K562 (cell line): Measurements from ENCODE around the gene NEK1. TPM values are rescaled to one million over a fixed set of nuclear protein-coding genes. Genes with fewer than 3 reads are reported as not detected.

ENCODE experiments used
- ASH1L ChIP-seq: fragments of 450-650 bp; IDR thresholded peaks from 2 replicates; pipeline ENCODE4 v1.6.1; 2018; ENCODE audit warnings: borderline replicate concordance, mild to moderate bottlenecking, low read depth; ENCODE audit not compliant: partially characterized antibody
- BDP1 ChIP-seq: IDR thresholded peaks from 3 replicates; pipeline ENCODE4 v1.6.1; 2011; ENCODE audit not compliant: insufficient read length, insufficient read depth
- EHMT2 ChIP-seq: fragments of 450-650 bp; IDR thresholded peaks from 2 replicates; pipeline ENCODE4 v1.6.1; 2018; ENCODE audit warnings: antibody characterized with exemption
- KDM4B ChIP-seq, 2 experiments: fragments of 450-650 bp in 1 of 2; sonication (generic) in 1 of 2; IDR thresholded peaks; 2 replicates each; pipeline ENCODE4 v1.6.1; 2016 to 2017; ENCODE audit warnings: borderline replicate concordance in 2 of 2, antibody characterized with exemption in 1 of 2, low read depth in 1 of 2, mild to moderate bottlenecking in 1 of 2
- KLF6 ChIP-seq: fragments of 250-450 bp; sonication (Bioruptor Pico); IDR thresholded peaks from 2 replicates; pipeline ENCODE4 v1.4.0; 2020; ENCODE audit warnings: mild to moderate bottlenecking, moderate library complexity, borderline replicate concordance
- LCOR ChIP-seq: sonication (generic); formaldehyde crosslinking; IDR thresholded peaks from 2 replicates; pipeline ENCODE4 v1.8.0; 2022; ENCODE audit warnings: mild to moderate bottlenecking, missing genetic modification reagents
- MECOM ChIP-seq: fragments of 250-450 bp; sonication (Bioruptor Pico); IDR thresholded peaks from 2 replicates; pipeline ENCODE4 v1.8.0; 2022; ENCODE audit warnings: inconsistent platforms
- MXI1 ChIP-seq: IDR thresholded peaks from 2 replicates; pipeline ENCODE4 v1.6.1; 2011; ENCODE audit warnings: low read depth, mild to moderate bottlenecking, improper control_type of control experiment, low read length
- SMAD1 ChIP-seq: fragments of 150-350 bp; IDR thresholded peaks from 2 replicates; pipeline ENCODE4 v1.6.1; 2014; ENCODE audit warnings: low read length, low read depth; ENCODE audit not compliant: partially characterized antibody
- ZNF311 ChIP-seq: fragments of 250-450 bp; sonication (Bioruptor Pico); IDR thresholded peaks from 2 replicates; pipeline ENCODE4 v1.4.0; 2020; ENCODE audit warnings: mild to moderate bottlenecking, moderate library complexity
- ZNF316 ChIP-seq: fragments of 450-650 bp; IDR thresholded peaks from 2 replicates; pipeline ENCODE4 v1.6.1; 2016
- ZNF551 ChIP-seq: fragments of 250-450 bp; sonication (Bioruptor Pico); IDR thresholded peaks from 2 replicates; pipeline ENCODE4 v1.5.0; 2021; ENCODE audit warnings: mild to moderate bottlenecking, moderate library complexity
- ZNF561 ChIP-seq: fragments of 450-650 bp; formaldehyde crosslinking; conservative IDR thresholded peaks from 2 replicates; pipeline ENCODE4 v1.4.0; 2020; ENCODE audit warnings: mild to moderate bottlenecking, moderate library complexity
- ZNF583 ChIP-seq: fragments of 250-450 bp; sonication (Bioruptor Pico); IDR thresholded peaks from 2 replicates; pipeline ENCODE4 v1.4.0; 2020
- ZNF589 ChIP-seq: fragments of 200-800 bp; sonication (Bioruptor generic); IDR thresholded peaks from 2 replicates; pipeline ENCODE4 v1.6.1; 2016; ENCODE audit warnings: low read depth, missing genetic modification characterization, missing compliant biosample characterization
- ZNF699 ChIP-seq: fragments of 250-450 bp; sonication (Bioruptor Pico); IDR thresholded peaks from 2 replicates; pipeline ENCODE4 v1.8.0; 2021; ENCODE audit warnings: mild to moderate bottlenecking, moderate library complexity; ENCODE audit not compliant: insufficient replicate concordance
- polyA plus RNA-seq, 8 experiments: library from polyadenylated mRNA; depleted of rRNA in 4 of 8; stranded (reverse) in 5 of 8; unstranded in 3 of 8; fragments of >200 nt; fragmentation: Nextera tagmentation in 2 of 8; fragmentation: Illumina TruSeq in 1 of 8; extraction: Ambion mirVana in 2 of 8; extraction: Trizol in 1 of 8; gene quantifications; 2 replicates each; pipeline versions ENCODE4 v1.2.1 to v1.2.3, GENCODE V29; 2011 to 2014; ENCODE audit warnings: inconsistent platforms in 1 of 8, missing spikeins in 1 of 8
- total RNA-seq, 7 experiments: library from RNA; depleted of rRNA in 6 of 7; stranded (reverse); fragments of >200 nt in 6 of 7; fragmentation: Illumina TruSeq in 2 of 7; extraction: Trizol in 2 of 7; gene quantifications; 2 replicates each; pipeline versions ENCODE4 v1.2.1 to v1.2.3, GENCODE V29; 2011 to 2021; ENCODE audit warnings: low replicate concordance in 1 of 7
- TF ChIP-seq, protein P1 (sequence below), 2 experiments: IDR thresholded peaks in 1 of 2; conservative IDR thresholded peaks in 1 of 2; 2 replicates each; pipeline ENCODE4 v1.6.1; 2016; ENCODE audit warnings: low read depth in 2 of 2, mild to moderate bottlenecking in 1 of 2, missing compliant biosample characterization in 1 of 2, missing genetic modification characterization in 1 of 2, moderate library complexity in 1 of 2
- TF ChIP-seq, protein P2 (sequence below): fragments of 450-650 bp; IDR thresholded peaks from 2 replicates; pipeline ENCODE4 v1.7.1; 2018; ENCODE audit warnings: mild to moderate bottlenecking, low read depth; ENCODE audit not compliant: partially characterized antibody
- TF ChIP-seq, protein P3 (sequence below): fragments of 450-650 bp; formaldehyde crosslinking; conservative IDR thresholded peaks from 2 replicates; pipeline ENCODE4 v1.4.0; 2022; ENCODE audit warnings: mild to moderate bottlenecking, missing genetic modification characterization

Gene NEK1
- total and polyA plus RNA-seq, 9 of the 15 experiments (the other 6 are each of a cell fraction or from before 2014, with no cell fraction given): 6.2 to 15.7 (median 10.3) TPM

DNA sequence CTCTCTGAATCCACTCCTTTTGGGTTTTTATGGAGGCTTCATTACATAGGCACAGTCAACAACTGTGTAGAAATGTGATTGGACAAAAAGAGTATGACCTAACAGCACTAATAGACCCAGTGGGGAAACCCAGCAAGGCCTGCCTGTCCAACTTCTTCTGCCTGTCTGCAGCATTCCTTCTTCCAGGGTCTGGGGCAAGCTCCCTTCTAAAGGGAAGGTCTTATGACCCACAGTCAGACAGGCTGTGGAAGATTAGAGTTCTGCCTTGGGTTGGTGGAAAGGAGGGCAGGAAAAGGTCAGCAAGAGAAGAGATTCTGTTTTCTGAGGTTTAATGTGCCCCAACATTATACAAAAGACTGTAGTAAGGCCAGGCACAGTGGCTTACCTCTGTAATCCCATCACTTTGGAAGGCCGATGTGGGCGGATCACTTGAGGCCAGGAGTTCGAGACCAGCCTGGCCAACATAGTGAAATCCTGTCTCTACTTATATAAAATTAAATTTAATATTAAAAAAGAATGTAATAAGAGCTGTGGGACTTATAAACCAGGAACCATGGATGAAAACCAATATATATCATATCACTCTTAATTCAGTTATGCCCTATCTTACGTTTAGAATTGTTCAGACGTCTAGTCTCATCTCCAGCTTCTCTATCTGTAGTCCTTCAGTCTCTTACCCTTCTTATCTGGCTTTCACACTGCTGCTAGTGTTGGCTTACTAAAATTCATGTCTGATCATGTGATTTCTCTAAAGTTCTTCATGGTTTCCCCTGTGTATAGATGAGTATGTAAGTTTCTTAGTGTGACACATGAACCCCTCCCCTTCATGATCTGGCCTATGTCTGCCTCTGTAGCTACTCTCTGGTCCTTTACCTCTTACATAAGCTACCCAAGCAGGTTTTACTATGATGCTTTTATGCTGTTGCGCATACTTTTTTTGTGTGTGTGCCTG, 14.2 kb upstream of the NEK1 start (continued):
- TF ChIP-seq, protein P1, sequence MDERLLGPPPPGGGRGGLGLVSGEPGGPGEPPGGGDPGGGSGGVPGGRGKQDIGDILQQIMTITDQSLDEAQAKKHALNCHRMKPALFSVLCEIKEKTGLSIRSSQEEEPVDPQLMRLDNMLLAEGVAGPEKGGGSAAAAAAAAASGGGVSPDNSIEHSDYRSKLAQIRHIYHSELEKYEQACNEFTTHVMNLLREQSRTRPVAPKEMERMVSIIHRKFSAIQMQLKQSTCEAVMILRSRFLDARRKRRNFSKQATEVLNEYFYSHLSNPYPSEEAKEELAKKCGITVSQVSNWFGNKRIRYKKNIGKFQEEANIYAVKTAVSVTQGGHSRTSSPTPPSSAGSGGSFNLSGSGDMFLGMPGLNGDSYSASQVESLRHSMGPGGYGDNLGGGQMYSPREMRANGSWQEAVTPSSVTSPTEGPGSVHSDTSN (CRISPR knock-in tag; IDR thresholded peaks at IDR 0.05; ENCODE audit: low read depth): no peak
- TF ChIP-seq, protein P1 (tag; conservative IDR thresholded peaks at IDR 0.05; ENCODE audit: low read depth): peak; percentile 53; the same call in 1 of the 2 replicates
- TF ChIP-seq ZNF589 (CRISPR knock-in tag) (peak; percentile 67; the same call in 1 of the 2 replicates), ZNF583 (CRISPR knock-in tag) (no peak), LCOR (CRISPR knock-in tag) (no peak; the same call in 1 of the 2 replicates), ZNF311 (CRISPR knock-in tag) (no peak), MECOM (peak; percentile 65; the same call in 1 of the 2 replicates), ZNF699 (no peak), SMAD1 (peak; percentile 68), KDM4B (IDR thresholded peaks at IDR 0.05; ENCODE audit: borderline replicate concordance in 2 of 2, low read depth in 1 of 2) (no peak), BDP1 (no peak), EHMT2 (no peak; the same call in 1 of the 2 replicates), ZNF561 (CRISPR knock-in tag) (no peak), ZNF551 (CRISPR knock-in tag) (no peak), ZNF316 (peak; percentile 71), KLF6 (CRISPR knock-in tag) (0 out of 2 replicates have a peak, but pooled peaks have one; percentile 27), ASH1L (no peak), MXI1 (no peak)
- TF ChIP-seq, protein P2, sequence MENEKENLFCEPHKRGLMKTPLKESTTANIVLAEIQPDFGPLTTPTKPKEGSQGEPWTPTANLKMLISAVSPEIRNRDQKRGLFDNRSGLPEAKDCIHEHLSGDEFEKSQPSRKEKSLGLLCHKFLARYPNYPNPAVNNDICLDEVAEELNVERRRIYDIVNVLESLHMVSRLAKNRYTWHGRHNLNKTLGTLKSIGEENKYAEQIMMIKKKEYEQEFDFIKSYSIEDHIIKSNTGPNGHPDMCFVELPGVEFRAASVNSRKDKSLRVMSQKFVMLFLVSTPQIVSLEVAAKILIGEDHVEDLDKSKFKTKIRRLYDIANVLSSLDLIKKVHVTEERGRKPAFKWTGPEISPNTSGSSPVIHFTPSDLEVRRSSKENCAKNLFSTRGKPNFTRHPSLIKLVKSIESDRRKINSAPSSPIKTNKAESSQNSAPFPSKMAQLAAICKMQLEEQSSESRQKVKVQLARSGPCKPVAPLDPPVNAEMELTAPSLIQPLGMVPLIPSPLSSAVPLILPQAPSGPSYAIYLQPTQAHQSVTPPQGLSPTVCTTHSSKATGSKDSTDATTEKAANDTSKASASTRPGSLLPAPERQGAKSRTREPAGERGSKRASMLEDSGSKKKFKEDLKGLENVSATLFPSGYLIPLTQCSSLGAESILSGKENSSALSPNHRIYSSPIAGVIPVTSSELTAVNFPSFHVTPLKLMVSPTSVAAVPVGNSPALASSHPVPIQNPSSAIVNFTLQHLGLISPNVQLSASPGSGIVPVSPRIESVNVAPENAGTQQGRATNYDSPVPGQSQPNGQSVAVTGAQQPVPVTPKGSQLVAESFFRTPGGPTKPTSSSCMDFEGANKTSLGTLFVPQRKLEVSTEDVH: no peak
- TF ChIP-seq, protein P3, sequence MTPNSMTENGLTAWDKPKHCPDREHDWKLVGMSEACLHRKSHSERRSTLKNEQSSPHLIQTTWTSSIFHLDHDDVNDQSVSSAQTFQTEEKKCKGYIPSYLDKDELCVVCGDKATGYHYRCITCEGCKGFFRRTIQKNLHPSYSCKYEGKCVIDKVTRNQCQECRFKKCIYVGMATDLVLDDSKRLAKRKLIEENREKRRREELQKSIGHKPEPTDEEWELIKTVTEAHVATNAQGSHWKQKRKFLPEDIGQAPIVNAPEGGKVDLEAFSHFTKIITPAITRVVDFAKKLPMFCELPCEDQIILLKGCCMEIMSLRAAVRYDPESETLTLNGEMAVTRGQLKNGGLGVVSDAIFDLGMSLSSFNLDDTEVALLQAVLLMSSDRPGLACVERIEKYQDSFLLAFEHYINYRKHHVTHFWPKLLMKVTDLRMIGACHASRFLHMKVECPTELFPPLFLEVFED (CRISPR knock-in tag): no peak
